OCI-LY1 (cell line): Measurements from ENCODE around the gene OR2A12.

Experiments used
- H2AFZ ChIP-seq: fragments of 200-600 bp; sonication (generic), shearing (Covaris generic); 2 replicates; pipeline ENCODE4 v1.6.0; 2014; ENCODE audit warnings: antibody characterized with exemption, mild to moderate bottlenecking, low read length
- H3F3A ChIP-seq: fragments of 200-600 bp; sonication (generic), shearing (Covaris generic); 2 replicates; pipeline ENCODE4 v1.6.0; 2014; ENCODE audit warnings: mild to moderate bottlenecking, antibody characterized with exemption, low read length, moderate library complexity; ENCODE audit not compliant: insufficient read depth
- H3K27ac ChIP-seq: fragments of 200-600 bp; sonication (generic); 2 replicates; pipeline ENCODE4 v1.5.1; 2014; ENCODE audit warnings: low read length, mixed run types, mild to moderate bottlenecking, low read depth; ENCODE audit not compliant: poor library complexity, severe bottlenecking
- H3K27me3 ChIP-seq: fragments of 200-600 bp; sonication (generic); 2 replicates; pipeline ENCODE4 v1.6.0; 2014; ENCODE audit warnings: antibody characterized with exemption, mild to moderate bottlenecking, low read length, moderate library complexity; ENCODE audit not compliant: insufficient read depth
- H3K36me3 ChIP-seq: fragments of 200-600 bp; sonication (generic); 2 replicates; pipeline ENCODE4 v1.6.1; 2014; ENCODE audit warnings: mild to moderate bottlenecking, antibody characterized with exemption, low read length, moderate library complexity, mixed read lengths; ENCODE audit not compliant: insufficient read depth
- H3K4me1 ChIP-seq: fragments of 200-600 bp; sonication (generic); 2 replicates; pipeline ENCODE4 v1.5.1; 2014; ENCODE audit warnings: mild to moderate bottlenecking, low read length, moderate library complexity; ENCODE audit not compliant: insufficient read depth, severe bottlenecking
- H3K4me2 ChIP-seq: fragments of 200-600 bp; sonication (generic), shearing (Covaris generic); 2 replicates; pipeline ENCODE4 v1.6.1; 2014; ENCODE audit warnings: low read length
- H3K4me3 ChIP-seq: fragments of 200-600 bp; sonication (generic); 2 replicates; pipeline ENCODE4 v1.5.1; 2014; ENCODE audit warnings: low read length, low read depth, mild to moderate bottlenecking, mixed read lengths; ENCODE audit not compliant: poor library complexity, severe bottlenecking
- H3K79me2 ChIP-seq: fragments of 200-600 bp; shearing (Covaris generic); 2 replicates; pipeline ENCODE4 v1.6.1; 2016; ENCODE audit warnings: mixed run types, low read length, mixed read lengths; ENCODE audit not compliant: insufficient read depth
- H3K9ac ChIP-seq: fragments of 200-600 bp; sonication (generic), shearing (Covaris generic); 2 replicates; pipeline ENCODE4 v1.6.1; 2014; ENCODE audit warnings: mild to moderate bottlenecking, low read length, mixed read lengths
- H3K9me2 ChIP-seq: fragments of 200-600 bp; sonication (generic), shearing (Covaris generic); 2 replicates; pipeline ENCODE4 v1.6.1; 2014; ENCODE audit warnings: low read depth, mild to moderate bottlenecking, low read length, mixed read lengths
- H3K9me3 ChIP-seq: fragments of 200-600 bp; shearing (Covaris generic); 2 replicates; pipeline ENCODE4 v1.6.1; 2014; ENCODE audit warnings: low read length, mixed read lengths
- H4K20me1 ChIP-seq: fragments of 200-600 bp; sonication (generic), shearing (Covaris generic); 2 replicates; pipeline ENCODE4 v1.6.0; 2016; ENCODE audit warnings: mild to moderate bottlenecking, low read length; ENCODE audit not compliant: insufficient read depth
- CTCF ChIP-seq: fragments of 200-600 bp; sonication (generic), shearing (Covaris generic); IDR thresholded peaks from 2 replicates; pipeline ENCODE4 v1.5.1; 2017; ENCODE audit warnings: mild to moderate bottlenecking, antibody characterized with exemption, low read length, moderate library complexity, mixed read lengths
- EZH2 ChIP-seq: fragments of 200-600 bp; sonication (generic), shearing (Covaris generic); IDR thresholded peaks from 2 replicates; pipeline ENCODE4 v1.8.0; 2017; ENCODE audit warnings: borderline replicate concordance, mixed run types, mild to moderate bottlenecking, antibody characterized with exemption, low read length, moderate library complexity, mixed read lengths

OR2A12 gene

GRCh38 chr7:144130730-144131129 is 44.7 kb downstream of the OR2A12 start:
- Histone ChIP-seq H3K4me3 (no peak overlapping the region), H2AFZ (no peak overlapping the region), H3K27ac (no peak overlapping the region), H3K9ac (no peak overlapping the region), H3K79me2 (no peaks in the 10 kb centered on the region), H3F3A (no peaks in the 10 kb centered on the region), H4K20me1 (no peaks in the 10 kb centered on the region), H3K4me1 (no peaks in the 10 kb centered on the region), H3K4me2 (no peak overlapping the region), H3K9me3 (no peaks in the 10 kb centered on the region), H3K36me3 (no peaks in the 10 kb centered on the region), H3K9me2 (no peaks in the 10 kb centered on the region), H3K27me3 (no peaks in the 10 kb centered on the region)
- TF ChIP-seq CTCF: no peak
- no peak for TF ChIP-seq EZH2

GRCh38 chr7:144132262-144132661 is 46.2 kb downstream of the OR2A12 start:
- Histone ChIP-seq H3K36me3 (no peaks in the 10 kb centered on the region), H3K9me2 (no peaks in the 10 kb centered on the region), H3K4me2 (no peak overlapping the region), H3K27ac (no peak overlapping the region), H3K79me2 (no peaks in the 10 kb centered on the region), H3K27me3 (no peaks in the 10 kb centered on the region), H3K9ac (no peak overlapping the region), H3K9me3 (no peaks in the 10 kb centered on the region), H3K4me1 (no peaks in the 10 kb centered on the region), H4K20me1 (no peaks in the 10 kb centered on the region), H2AFZ (no peak overlapping the region), H3K4me3 (no peak overlapping the region), H3F3A (no peaks in the 10 kb centered on the region)
- TF ChIP-seq EZH2: no peak
- no peak for TF ChIP-seq CTCF

GRCh38 chr7:144133307-144133706 is 47.2 kb downstream of the OR2A12 start:
- H3K9me2 ChIP-seq: no peaks in the 10 kb centered on the region
- no peaks in the 10 kb centered on the region for H3K9me3 ChIP-seq
- no peaks in the 10 kb centered on the region for H3F3A ChIP-seq
- no peak overlapping the region for H3K4me3 ChIP-seq
- no peak overlapping the region for H3K27ac ChIP-seq
- no peak overlapping the region for H3K4me2 ChIP-seq
- TF ChIP-seq CTCF: no peak
- no peak overlapping the region for H3K9ac ChIP-seq
- H4K20me1 ChIP-seq: no peaks in the 10 kb centered on the region
- H3K36me3 ChIP-seq: no peaks in the 10 kb centered on the region
- no peaks in the 10 kb centered on the region for H3K79me2 ChIP-seq
- no peak overlapping the region for H2AFZ ChIP-seq
- no peaks in the 10 kb centered on the region for H3K4me1 ChIP-seq
- no peaks in the 10 kb centered on the region for H3K27me3 ChIP-seq
